ENCODE results near the gene GPR37.

DNA sequence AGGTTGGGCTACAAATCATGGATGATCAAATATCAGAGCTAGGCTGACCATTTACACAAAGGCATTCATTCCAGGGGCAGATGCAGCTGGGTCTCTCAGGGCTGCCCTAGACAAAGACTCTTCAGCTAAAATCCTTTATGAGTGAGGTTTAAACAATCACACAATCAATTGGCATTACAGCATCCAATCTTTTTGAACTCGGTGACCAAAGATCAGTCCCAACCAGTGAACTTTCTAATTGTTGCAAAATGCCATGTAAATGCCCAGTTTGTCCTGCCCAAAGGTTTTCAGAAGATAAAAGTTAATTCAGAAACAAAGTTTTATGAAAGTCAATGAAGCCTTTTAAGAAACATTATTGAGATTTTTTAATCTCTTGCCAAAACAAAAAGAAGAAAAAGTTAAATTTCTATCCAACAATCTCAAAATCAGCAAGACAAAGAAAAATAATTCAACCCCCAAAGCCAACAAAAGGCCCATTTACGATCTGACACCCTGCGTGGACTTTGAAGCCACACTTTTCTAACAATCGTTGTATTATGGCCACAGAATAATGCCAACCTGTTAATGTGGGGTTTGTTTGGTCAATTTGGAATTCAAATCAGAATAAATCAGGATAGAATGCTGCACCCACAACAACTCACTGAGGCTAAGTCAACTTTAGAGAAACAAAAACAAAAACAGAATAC, 40.9 kb downstream of the GPR37 start:
- TF ChIP-seq, protein P1, sequence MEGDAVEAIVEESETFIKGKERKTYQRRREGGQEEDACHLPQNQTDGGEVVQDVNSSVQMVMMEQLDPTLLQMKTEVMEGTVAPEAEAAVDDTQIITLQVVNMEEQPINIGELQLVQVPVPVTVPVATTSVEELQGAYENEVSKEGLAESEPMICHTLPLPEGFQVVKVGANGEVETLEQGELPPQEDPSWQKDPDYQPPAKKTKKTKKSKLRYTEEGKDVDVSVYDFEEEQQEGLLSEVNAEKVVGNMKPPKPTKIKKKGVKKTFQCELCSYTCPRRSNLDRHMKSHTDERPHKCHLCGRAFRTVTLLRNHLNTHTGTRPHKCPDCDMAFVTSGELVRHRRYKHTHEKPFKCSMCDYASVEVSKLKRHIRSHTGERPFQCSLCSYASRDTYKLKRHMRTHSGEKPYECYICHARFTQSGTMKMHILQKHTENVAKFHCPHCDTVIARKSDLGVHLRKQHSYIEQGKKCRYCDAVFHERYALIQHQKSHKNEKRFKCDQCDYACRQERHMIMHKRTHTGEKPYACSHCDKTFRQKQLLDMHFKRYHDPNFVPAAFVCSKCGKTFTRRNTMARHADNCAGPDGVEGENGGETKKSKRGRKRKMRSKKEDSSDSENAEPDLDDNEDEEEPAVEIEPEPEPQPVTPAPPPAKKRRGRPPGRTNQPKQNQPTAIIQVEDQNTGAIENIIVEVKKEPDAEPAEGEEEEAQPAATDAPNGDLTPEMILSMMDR (IDR thresholded peaks at IDR 0.05; ENCODE audit: poor library complexity) = no peak
- no peak for TF ChIP-seq EZH2 (IDR thresholded peaks at IDR 0.05; ENCODE audit: borderline replicate concordance)
